Fibroblast of skin of right quadriceps (primary cell): ENCODE data around the gene ANKRD10.
A peak's percentile ranks its signal among the peaks of the same experiment; 100 is the strongest.

Source experiments
- DNase-seq: peaks from one replicate; pipeline ENCODE4 v3.0.0-alpha.2; 2013

The ANKRD10 gene

DNA sequence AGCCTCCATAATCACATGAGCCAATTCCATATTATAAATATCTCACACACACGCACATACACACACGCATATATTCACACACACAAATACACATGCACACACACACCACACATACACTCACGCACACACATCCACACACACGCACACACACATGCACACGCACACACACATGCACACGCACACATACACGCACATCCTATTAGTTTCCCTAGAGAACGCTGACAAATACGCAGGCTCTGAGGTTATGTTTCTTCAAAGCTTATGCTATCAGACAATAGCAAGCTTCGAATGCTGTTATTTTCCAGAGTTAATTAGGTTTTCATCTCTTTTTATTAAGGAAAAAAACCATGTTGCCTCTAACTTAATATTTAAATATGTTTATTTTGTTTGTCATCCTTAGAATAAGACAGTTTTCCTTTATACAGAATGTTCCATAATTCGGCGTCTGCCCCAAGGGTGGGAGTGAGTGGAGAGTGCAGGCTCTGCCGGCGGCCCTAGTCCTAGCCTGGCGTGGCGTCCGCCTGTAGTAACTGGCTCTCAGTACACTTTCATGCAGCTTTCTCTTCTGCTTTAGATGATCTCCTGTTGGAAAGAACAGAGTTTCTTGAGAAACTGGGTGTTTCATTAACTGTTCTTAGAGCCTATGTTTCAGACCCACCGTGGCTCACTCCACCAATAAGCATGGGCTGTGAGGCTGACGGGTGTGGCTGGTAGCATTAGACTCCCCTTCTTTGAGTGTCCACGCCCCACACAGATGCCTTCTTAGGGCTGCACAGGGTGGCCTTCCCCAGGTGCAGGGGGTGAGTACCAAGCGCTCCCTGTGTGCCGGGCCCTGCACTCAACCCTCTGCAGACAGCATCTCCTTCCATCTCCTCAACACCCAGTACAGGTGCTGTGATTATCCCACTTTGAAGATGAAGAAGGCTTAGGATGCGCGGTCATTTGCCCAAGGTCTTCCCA lies 30.4 kb upstream of the ANKRD10 start:
- no peak for DNase-seq

- peak; percentile 36 for DNase-seq
These were observed 29.5 kb upstream of the ANKRD10 start for GRCh38 chr13:110944121-110944967.

GRCh38 chr13:110942248-110942981 lies 27.5 kb upstream of the ANKRD10 start:
- DNase-seq: no peak

DNA sequence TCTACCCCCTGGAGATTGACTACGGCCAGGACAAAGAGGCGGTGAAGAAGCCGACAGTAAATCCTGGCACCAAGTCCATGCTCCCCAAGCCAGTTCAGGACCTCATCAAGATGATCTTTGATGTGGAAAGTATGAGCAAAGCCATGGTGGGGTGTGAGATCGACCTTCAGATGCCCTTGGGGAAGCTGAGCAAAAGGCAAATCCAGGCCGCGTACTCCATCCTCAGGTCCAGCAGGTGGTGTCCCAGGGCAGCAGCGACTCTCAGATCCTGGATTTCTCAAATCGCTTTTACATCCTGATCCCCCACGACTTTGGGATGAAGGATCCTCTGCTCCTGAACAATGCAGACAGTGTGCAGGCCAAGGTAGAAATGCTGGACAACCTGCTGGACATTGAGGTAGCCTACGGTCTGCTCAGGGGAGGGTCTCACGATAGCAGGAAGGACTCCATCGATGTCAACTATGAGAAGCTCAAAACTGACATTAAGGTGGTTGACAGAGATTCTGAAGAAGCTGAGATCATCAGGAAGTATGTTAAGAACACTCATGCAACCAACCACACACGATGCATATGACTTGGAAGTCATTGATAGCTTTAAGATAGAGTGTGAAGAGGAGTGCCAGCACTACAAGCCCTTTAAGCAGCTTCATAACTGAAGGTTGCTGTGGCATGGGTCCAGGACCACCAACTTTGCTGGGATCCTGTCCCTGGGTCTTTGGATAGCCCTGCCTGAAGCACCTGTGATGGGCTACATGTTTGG lies 24.0 kb upstream of the ANKRD10 start:
- no peak for DNase-seq

DNA sequence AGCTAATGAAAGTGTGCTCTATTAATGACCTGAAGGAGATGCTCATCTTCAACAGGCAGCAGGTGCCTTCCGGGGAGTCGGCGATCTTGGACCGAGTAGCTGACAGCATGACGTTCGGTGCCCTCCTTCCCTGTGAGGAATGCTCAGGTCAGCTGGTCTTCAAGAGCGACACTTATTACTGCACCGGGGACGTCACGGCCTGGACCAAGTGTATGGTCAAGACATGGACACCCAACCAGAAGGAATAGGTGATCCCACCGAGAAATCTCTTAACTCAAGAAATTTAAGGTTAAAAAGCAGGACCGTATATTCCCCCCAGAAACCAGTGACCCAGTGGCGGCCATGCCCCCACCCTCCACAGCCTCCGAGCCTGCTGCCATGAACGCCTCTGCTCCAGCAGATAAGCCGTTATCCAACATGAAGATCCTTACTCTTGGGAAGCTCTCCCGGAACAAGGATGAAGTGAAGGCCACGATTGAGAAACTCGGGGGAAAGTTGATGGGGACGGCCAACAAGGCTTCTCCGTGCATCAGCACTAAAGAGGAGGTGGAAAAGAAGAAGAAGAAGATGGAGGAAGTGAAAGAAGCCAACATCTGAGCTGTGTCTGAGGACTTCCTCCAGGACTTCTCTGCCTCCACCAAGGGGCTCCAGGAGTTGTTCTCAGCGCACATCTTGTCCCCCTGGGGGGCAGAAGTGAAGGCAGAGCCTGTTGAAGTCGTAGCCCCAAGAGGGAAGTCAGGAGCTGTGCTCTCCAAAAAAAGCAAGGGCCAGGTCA lies 22.8 kb upstream of the ANKRD10 start:
- DNase-seq: no peak

GRCh38 chr13:110936519-110936918 lies 21.6 kb upstream of the ANKRD10 start:
- no peak for DNase-seq

DNA sequence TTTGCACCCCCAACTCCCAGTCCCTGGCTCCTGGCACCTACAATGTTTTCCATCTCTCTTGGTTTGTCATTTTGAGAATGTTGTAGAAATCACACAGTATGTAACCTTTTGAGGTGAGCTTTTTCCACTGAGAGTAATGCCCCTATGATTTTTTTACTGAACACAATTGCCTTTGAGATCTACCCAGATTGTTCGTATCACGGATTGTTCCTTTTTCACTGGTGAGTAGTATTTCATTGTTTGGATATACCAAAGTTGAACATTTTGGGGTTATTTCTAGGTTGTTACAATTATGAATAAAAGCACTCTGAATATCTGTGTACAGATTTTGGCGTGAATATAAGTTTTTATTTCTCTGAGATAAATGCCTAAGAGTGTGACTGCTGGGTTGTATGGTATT lies 17.7 kb upstream of the ANKRD10 start:
- DNase-seq: no peak

- DNase-seq: no peak
These were observed 14.4 kb upstream of the ANKRD10 start for GRCh38 chr13:110929104-110929777.

DNA sequence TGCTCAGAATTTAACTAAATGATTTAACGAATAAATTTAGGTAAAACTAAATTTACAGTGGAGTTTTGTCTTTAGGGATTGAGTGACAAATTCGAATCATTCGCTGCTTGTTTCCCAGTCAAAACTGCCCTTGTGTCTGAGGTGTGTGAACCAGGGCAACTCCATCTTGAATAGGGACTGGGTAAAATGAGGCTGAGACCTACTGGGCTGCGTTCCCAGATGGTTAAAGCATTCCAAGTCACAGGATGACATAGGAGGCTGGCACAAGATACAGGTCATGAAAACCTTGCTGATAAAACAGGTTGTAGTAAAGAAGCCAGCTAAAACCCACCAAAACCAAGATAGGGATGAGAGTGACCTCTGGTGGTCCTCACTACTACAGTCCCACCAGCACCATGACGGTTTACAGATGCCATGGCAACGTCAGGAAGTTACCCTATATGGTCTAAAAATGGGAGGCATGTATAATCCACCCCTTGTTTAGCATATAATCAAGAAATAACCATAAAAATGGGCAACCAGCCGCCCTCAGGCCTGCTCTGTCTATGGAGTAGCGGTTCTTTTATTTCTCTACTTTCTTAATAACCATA lies 10.2 kb upstream of the ANKRD10 start:
- peak; percentile 23 for DNase-seq

DNA sequence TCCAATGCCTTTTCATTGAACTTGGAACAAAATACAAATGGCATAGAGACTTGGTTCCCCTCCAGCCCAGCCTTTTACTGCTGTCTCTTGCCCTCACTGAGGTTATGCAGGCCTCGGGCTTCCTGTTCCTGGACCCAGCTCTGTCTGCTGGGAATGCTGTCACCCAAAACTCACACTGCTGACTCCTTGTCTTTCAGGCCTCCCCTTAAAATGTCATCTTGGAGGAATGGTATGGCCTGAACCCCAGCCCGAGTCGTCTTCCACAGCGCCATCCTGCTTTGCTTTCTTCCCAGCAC lies 9.7 kb upstream of the ANKRD10 start:
- DNase-seq: no peak

DNA sequence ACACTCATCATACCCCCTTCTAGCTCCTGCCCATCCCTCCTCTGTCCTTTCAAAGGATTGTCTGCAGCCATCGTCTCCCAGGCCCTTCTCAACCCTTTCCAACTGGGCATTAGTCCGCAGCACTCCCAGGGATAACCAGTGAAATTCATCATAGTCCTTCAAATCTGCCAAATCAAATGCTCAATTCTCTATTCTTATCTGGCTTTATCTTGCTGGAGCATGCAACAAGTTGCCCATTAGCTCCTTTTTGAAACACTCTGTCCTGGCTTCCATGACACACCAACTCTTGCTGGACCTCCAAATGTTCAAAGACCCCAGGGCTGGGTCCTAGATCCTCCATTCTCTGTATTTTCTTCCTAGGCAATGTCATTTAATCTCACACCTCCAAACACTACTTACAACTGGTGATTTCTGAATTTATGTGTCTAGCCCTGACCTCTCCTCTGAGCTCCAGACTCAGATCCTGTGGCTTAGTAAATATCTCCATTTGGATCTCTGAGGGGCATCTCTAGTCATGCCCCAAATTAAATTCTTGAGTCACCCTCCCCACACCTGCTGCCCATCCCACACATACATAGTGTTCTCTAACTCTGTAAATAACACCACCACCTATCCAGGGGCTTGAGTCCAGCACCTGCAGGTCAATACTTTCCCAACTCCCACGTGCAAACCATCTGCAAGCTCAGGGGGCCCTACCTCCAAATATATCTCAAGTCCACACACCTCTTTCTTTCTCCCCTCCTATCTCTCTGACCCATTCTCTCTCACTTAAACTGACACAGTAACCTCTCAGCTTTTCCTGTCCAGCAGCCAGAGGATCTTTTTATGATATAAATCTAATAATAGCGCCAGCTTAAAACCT lies 9.1 kb upstream of the ANKRD10 start:
- DNase-seq: no peak

DNA sequence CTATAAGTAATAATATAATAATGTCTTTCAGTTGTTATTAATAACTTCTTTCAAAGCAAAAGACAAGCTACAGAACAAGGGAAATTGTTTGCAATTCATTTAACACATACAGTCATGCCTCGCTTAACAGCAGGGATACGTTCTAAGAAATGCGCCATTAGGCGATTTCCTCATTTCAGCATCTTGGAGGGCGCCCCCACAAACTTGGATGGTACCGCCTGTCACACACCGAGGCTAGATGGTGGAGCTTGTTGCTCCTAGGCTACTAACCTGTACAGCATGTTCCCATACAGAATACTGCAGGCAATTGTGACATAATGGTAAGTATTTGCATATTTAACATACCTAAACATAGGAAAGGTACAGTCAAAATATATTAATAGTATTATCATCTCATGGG lies 8.2 kb upstream of the ANKRD10 start:
- no peak for DNase-seq

GRCh38 chr13:110922506-110922905 lies 7.6 kb upstream of the ANKRD10 start:
- DNase-seq: no peak

DNA sequence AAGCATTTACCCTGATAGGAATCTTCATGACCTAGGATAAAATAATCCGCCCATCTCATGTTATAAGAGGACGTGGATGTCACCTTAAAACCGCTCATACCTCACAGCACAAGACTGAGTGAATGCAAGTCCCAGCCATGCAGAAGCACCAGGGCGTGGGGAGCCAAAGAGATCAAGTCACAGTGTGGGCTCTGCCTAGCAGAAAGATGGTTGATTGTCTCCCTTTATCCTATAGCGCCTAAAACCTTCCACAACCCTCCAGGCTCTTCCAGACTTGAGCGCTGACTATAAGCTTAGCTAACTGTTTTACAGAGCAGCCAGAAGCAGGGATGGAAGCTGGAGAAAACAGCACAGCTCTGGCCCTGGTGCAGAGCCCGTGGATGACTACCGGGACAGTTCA lies 6.8 kb upstream of the ANKRD10 start:
- no peak for DNase-seq

DNA sequence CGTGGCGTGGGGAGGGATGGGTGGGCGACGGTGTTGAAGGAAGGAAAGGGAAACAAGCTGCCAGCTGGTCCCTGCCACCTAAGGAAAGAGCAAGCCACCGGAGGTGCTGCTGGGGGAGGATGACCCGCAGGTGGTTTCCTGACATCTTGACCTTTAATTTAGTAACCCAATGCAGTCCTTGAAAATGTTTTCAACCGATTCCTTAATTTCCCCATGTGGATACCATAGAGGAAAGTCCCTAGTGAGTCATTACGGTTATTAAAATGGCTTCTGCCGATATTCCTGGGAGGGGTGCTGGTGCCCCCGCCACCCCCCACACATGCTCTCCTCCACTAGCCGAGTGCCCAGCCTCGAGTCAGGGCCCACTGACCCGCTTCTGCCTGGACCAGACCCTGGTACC lies 6.3 kb upstream of the ANKRD10 start:
- DNase-seq: no peak

- no peak for DNase-seq
These were observed 5.2 kb upstream of the ANKRD10 start for GRCh38 chr13:110920038-110920437.

DNA sequence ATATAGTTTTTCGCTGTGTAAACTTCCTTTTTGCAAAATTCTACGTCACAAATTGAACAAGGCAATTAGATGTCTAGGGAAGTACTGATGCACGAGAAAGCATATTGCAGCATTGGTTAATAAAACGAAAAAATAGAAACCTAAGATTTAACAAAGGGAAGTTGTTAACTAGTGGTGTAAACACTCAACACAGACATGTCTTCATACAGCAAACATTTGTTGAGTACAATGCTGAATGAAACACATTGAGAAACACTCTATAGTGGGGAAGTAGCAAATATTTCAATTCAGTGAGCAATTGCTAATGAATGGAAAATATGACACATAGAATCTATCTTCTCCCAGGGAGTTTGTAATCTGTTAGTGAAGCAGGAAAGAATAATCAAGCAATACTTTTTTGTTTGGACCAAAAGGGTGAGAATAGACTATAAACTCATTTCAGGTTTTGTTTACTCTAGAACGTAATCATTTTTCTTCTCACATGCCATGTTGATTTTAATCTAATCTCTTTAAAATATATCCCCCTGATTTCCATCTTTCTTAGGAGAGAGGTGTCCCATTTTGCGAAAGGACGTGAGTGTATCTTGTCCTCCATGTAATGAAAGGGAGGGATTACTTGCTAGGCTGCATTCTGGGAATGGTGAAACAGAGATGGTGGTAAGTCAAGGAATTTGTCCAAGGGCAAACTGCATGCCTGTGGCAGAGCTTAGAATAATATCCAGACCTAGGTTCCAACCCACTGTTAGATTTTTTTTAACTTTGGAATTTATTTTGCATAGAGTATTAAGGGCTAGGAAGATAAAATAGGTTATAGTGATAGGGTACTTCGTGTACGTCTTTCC lies 1.7 kb upstream of the ANKRD10 start:
- peak; percentile 84 for DNase-seq

- DNase-seq: no peak
These were observed 971 bp upstream of the ANKRD10 start for GRCh38 chr13:110915874-110916206.
